ENCODE measurements around the gene SYNJ2.

The SYNJ2 gene

GRCh38 chr6:158044525-158044888, 62.8 kb downstream of the SYNJ2 start:
- DNase-seq, result no peak

DNA sequence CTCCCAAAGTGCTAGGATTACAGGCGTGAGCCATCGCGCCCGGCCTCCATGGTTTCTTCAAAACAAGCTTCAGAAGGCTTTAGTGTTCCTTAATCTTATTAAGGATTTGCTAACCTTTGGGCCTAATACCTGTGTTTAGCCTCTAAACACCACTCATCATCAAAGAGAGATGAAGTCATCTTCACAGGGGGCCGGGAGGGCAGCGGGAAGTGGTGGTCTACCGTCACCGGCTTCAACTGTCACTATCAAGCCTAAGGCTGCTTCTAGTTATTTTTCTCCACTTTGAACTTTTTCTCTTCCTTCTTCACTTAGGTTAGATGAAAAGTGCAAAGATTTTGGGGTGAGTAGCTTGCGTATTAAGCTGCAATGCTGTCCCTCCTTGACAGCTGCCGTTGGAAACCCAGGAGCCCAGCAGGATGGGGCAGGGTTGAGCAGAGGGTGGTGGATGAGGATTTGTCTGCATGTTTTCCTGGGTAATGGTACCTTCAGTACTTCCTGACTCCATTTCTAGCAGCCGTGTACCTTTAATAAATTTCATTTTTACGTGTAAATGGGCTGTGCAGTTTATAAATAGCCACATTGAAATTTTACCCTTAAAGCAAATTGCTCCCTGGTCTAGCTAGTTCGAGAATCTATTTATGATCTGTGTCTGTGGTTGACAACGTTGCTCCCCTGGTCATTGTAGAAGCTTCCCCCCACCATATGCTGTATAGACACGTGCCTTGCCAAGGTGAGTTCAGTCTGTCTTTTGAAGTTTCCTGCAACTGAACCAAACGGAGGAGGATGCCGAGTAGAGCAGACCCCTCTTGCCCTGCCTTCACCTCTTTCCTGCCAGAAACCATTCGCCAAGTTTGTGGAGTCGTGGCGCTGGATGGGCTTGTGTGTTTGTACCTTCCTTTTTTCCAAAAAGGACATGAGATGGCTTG, 64.8 kb downstream of the SYNJ2 start:
- DNase-seq, result no peak

- DNase-seq, result no peak
These were observed 65.5 kb downstream of the SYNJ2 start for GRCh38 chr6:158047127-158047518.

GRCh38 chr6:158047563-158048323, 66.1 kb downstream of the SYNJ2 start:
- DNase-seq, result no peak

DNA sequence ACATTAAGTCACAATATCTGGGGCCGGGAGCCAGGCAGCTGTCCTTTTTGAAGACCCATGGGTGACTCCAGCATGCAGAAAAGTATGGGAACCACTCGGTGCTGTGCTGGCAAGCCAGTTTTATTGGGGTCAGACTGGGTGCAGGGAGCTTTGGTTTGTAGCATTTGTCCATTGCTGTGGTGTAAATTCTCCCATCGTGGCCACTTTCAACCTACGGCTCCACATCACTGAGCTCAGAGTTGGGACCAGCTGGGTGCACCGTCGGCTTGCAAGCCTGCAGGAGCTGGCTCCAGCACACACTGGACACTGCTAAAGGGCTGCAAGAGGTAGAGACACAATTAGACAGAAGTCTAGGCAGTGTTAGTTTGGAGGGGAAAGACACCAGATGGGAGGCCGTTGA, 66.9 kb downstream of the SYNJ2 start:
- DNase-seq, result no peak

GRCh38 chr6:158049055-158050028, 67.7 kb downstream of the SYNJ2 start:
- DNase-seq, result no peak

GRCh38 chr6:158050107-158050735, 68.6 kb downstream of the SYNJ2 start:
- no peak for DNase-seq

DNA sequence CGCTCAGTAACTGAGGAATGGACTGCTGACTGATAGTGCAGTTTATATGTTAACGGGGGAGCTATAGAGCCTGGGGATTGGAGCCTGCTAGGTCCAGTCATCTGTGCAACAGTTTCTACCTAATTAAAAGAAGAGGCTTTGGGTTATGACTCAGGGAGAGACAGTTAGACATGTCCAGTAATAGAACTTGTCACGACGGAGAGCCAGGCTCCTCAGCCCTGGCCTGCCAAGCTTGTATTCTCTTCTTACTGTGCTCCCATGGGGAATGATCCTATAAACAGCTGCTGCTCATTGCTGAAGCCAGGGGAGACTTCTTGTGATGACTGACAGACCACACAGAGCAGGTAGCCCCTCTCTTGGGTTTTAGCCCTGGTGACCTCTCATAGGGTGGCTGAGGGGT, 69.3 kb downstream of the SYNJ2 start:
- DNase-seq, result no peak

- no peak for DNase-seq
These were observed 70.3 kb downstream of the SYNJ2 start for GRCh38 chr6:158051968-158052367.

GRCh38 chr6:158053377-158054313, 72.0 kb downstream of the SYNJ2 start:
- no peak for DNase-seq

- DNase-seq, result no peak
These were observed 74.7 kb downstream of the SYNJ2 start for GRCh38 chr6:158056355-158056754.

- no peak for DNase-seq
These were observed 75.1 kb downstream of the SYNJ2 start for GRCh38 chr6:158056804-158057203.

GRCh38 chr6:158057213-158057987, 75.7 kb downstream of the SYNJ2 start:
- peak; percentile 35 to 68 for DNase-seq

GRCh38 chr6:158058171-158058651, 76.5 kb downstream of the SYNJ2 start:
- DNase-seq, result no peak

DNA sequence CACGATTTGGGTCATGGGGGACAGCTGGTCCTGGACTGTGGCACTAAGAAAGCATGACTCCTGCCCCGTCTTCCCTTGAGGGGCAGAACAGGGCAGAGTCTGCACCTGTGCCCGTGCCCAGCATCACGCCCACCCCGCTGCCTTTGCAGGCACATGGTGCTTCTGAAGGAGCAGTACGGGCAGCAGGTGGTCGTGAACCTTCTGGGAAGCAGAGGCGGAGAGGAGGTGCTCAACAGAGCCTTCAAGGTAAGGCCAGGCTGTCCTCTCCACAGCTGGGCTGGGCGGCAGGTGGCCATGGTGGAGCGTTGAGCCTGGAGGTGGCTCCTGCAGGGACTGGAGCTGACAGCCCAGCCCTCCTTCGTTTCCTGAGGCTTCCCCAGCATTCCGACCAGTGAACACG, 77.4 kb downstream of the SYNJ2 start:
- DNase-seq, result no peak

- DNase-seq, result no peak
These were observed 79.0 kb downstream of the SYNJ2 start for GRCh38 chr6:158060455-158061360.

DNA sequence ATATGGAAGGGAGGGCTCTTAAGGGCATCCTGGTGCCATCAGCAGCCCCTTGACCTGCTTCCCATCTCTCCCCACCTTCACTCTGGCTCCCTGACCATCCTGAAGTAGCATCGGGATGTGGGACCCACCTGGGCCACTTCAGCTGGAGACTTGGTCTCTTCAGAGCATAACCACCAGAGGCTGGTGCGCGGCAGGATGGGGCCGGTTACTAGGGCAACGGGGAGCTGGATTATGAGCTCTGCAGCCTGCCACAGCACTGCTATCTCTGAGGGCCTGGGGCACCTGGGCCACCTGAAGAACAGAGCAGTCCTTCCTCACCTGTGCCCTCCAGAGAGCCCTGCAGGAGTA, 79.7 kb downstream of the SYNJ2 start:
- no peak for DNase-seq

DNA sequence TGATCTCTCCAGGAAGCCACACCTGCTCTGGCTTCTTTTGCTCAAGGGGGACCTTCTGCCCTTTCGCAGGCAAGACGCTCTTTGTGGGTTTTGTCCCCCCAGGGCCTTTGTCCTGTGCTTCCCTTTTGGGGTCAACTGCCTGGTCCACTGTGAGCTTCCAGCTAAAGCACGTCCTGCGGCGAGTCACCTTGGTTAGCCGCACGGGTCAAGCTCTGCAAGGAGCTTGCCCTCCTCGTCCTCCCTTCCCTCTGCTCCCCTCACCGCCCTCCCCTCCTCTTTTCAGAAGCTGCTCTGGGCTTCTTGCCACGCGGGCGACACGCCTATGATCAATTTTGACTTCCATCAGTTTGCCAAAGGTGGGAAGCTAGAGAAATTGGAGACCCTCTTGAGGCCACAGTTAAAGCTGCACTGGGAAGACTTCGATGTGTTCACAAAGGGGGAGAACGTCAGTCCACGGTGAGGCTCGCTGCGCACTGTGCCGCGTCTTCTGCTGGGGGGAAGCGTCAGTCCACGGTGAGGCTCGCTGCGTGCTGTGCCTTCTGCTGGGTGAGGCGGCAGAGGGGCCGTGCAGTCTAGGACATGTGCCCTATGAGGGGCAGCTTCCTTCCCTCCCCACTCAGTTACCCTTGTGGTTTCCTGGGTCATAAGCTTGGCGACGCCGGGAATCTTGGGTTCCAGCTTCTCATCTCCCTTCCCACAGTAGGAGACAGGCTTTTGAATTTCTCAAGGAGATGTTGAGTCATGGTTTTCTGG, 80.2 kb downstream of the SYNJ2 start:
- no peak for DNase-seq

DNA sequence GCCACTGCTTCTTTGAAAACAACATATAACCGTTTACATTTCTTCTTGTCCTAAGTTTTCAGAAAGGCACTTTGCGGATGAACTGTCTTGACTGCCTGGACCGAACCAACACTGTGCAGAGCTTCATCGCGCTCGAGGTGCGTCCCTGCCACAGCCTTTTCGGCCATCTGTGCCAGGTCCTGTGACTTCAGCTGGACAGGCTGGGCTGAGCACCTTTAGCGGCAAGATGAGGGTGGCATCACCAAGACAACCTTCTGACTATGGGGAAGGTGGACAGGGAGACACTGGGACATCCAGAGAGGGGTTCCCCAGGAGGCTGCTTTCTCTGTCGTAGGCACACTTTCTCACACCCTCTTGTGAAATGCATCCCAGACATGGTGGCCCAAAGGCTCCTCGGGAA, 82.1 kb downstream of the SYNJ2 start:
- no peak for DNase-seq

All from bone marrow (tissue), 2 donors.